Bronchial epithelial cell (primary cell): ENCODE data around the gene GMPR. TPM values are rescaled to one million over a fixed set of nuclear protein-coding genes. Genes with fewer than 3 reads are reported as not detected.
A peak's percentile ranks its signal among the peaks of the same experiment; 100 is the strongest.

Experiments used
- DNase-seq: peaks from one replicate; pipeline ENCODE4 v3.0.0-alpha.2; 2010; ENCODE audit warnings: low read depth
- FAIRE-seq: peaks from 2 replicates; lab custom pipeline; 2011; peaks lifted over from hg19 to GRCh38; lab: Jason Lieb, UNC
- H3K27me3 ChIP-seq: 2 replicates; pipeline ENCODE4 v1.5.1; 2011; ENCODE audit warnings: low read length; ENCODE audit not compliant: control insufficient read depth, insufficient read depth
- H3K36me3 ChIP-seq: 2 replicates; pipeline ENCODE4 v1.5.1; 2011; ENCODE audit warnings: low read length; ENCODE audit not compliant: control insufficient read depth, insufficient read depth
- H3K4me3 ChIP-seq: 2 replicates; pipeline ENCODE4 v1.5.1; 2011; ENCODE audit warnings: mild to moderate bottlenecking, low read depth, low read length, control low read depth
- CTCF ChIP-seq: IDR thresholded peaks from 2 replicates; pipeline ENCODE4 v1.5.1; 2011; ENCODE audit warnings: mild to moderate bottlenecking, moderate library complexity, low read length, control low read depth, inconsistent platforms; ENCODE audit not compliant: insufficient read depth, severe bottlenecking
- total RNA-seq: library from RNA; depleted of rRNA; stranded (reverse); fragments of >200 nt; gene quantifications from 2 replicates; pipeline ENCODE4 v1.2.1, GENCODE V29; 2014

Gene GMPR
- total RNA-seq, 1 donor from 2014 or later, result 0.53 TPM

GRCh38 chr6:16252686-16253299 lies 14.4 kb downstream of the GMPR start:
- no peak for TF ChIP-seq CTCF
- no peak for DNase-seq
- no peaks in the 10 kb centered on the region for H3K27me3 ChIP-seq
- H3K4me3 ChIP-seq, result no peak overlapping the region
- no peaks in the 10 kb centered on the region for H3K36me3 ChIP-seq
- FAIRE-seq, result no peak

DNA sequence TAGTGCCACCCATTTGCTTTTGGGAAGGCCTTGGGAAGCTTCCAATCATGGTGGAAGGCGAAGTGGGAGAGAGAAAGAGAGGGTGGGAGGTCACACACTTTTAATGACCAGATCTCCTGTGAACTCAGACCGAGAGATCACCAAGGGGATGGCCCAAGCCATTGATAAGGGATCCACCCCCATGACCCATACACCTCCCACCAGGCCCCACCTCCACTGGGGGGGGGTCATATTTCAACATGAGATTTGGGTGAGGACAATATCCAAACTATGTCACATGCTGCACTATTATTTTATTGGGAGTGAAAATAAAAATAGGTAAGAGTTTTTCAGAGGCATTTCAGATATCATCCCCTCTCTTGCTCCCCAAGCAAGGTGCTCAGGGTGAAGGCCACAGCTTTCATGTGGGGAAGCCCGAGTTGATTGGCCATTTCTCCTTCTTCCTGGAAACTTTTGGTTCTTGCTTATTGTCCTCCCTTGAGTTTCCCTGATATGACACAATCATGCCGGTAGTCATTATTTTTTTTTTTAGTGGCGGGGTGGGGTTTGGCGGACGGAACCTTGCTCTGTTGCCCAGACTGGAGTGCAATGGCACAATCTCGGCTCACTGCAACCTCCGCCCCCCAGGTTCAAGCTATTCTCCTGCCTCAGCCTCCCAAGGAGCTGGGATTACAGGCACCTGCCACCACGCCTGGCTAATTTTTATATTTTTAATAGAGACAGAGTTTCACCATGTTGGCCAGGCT lies 15.2 kb downstream of the GMPR start:
- TF ChIP-seq CTCF, result no peak
- no peak for DNase-seq
- FAIRE-seq, result no peak
- no peaks in the 10 kb centered on the region for H3K36me3 ChIP-seq
- H3K4me3 ChIP-seq, result no peak overlapping the region
- H3K27me3 ChIP-seq, result no peaks in the 10 kb centered on the region

DNA sequence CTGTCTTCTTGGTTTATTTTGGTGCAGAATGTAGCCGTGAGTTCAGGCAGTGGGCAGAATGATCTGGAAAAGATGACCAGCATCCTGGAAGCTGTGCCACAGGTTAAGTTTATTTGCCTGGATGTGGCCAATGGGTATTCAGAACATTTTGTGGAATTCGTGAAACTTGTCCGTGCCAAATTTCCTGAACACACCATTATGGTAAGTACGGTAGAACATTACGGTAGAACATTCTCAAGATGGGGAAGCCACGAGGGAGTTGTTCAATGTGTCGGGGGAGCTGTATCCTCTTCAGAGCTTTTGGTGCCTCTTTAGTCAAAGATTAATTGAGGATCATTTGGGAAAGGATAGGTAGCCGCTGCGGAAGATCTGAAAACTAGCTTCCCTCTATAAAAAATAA lies 16.1 kb downstream of the GMPR start:
- no peaks in the 10 kb centered on the region for H3K27me3 ChIP-seq
- DNase-seq (no peak), FAIRE-seq (no peak)
- H3K4me3 ChIP-seq, result no peak overlapping the region
- TF ChIP-seq CTCF, result no peak
- no peaks in the 10 kb centered on the region for H3K36me3 ChIP-seq

DNA sequence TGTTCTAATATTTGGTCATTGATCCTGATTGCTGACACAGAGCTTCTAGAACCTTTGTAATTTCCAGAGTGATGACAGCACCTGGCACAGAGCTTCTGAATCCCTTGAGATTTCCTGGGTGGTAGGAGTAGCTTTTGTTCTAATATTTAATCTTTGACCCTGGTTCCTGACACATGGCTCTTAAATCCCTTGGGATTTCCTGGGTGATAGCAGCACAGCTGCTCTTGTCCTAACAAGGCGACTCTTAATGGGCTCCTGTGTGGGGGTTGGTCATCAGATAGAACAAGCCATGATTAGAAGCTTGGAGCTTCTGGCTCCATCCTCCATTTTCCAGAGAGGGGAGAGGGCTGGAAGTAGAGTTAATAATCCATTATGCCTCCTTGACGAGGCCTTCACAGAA lies 18.4 kb downstream of the GMPR start:
- DNase-seq (no peak), FAIRE-seq (no peak)
- no peak overlapping the region for H3K4me3 ChIP-seq
- no peaks in the 10 kb centered on the region for H3K36me3 ChIP-seq
- TF ChIP-seq CTCF, result no peak
- H3K27me3 ChIP-seq, result no peaks in the 10 kb centered on the region

GRCh38 chr6:16257999-16258708 lies 19.8 kb downstream of the GMPR start:
- no peak for TF ChIP-seq CTCF
- H3K36me3 ChIP-seq, result no peaks in the 10 kb centered on the region
- peak; percentile 46 for DNase-seq
- H3K27me3 ChIP-seq, result no peaks in the 10 kb centered on the region
- no peak overlapping the region for H3K4me3 ChIP-seq
- FAIRE-seq, result peak; percentile 32
